Activated T-helper 17 cell treated with anti-CD3 and anti-CD28 coated beads, Interleukin-2, amount 50 U/mL, for 72 hours (primary cell): ENCODE data around the gene APOL5. TPM values are rescaled to one million over a fixed set of nuclear protein-coding genes. Genes with fewer than 3 reads are reported as not detected.
"Not testable (repeated sequence)": the region's sequence is repeated elsewhere in the genome, so short reads cannot be mapped to it uniquely, and the experiment has no call there.

Experiments used
- ATAC-seq: fragments of 150-1000 bp; cut with Tn5 transposase; replicated peaks from 2 replicates; pipeline ENCODE4 v1.10.0; 2021; ENCODE audit warnings: mild to moderate bottlenecking, moderate library complexity
- H3K27ac Mint-ChIP-seq: one replicate; pipeline ENCODE4 v1.8.0; 2022; ENCODE audit warnings: mixed read lengths
- H3K27me3 Mint-ChIP-seq: one replicate; pipeline ENCODE4 v1.8.0; 2022; ENCODE audit warnings: mixed read lengths
- H3K36me3 Mint-ChIP-seq: one replicate; pipeline ENCODE4 v1.8.0; 2022; ENCODE audit warnings: low read depth, mild to moderate bottlenecking, mixed read lengths
- H3K4me1 Mint-ChIP-seq: one replicate; pipeline ENCODE4 v1.8.0; 2022; ENCODE audit warnings: mixed read lengths
- H3K4me3 Mint-ChIP-seq: one replicate; pipeline ENCODE4 v1.8.0; 2022; ENCODE audit warnings: mild to moderate bottlenecking, mixed read lengths
- H3K9me3 Mint-ChIP-seq: one replicate; pipeline ENCODE4 v1.8.0; 2022; ENCODE audit warnings: mixed read lengths
- total RNA-seq, 2 donors: library from RNA; stranded (reverse); gene quantifications; one replicate each; pipeline ENCODE4 v1.2.3, GENCODE V29; 2022

The APOL5 gene
- total RNA-seq, 2 donors from 2014 or later: not detected

- H3K9me3 Mint-ChIP-seq: no peaks in the 10 kb centered on the region
- ATAC-seq: no peak
- H3K4me3 Mint-ChIP-seq: no peak overlapping the region
- H3K36me3 Mint-ChIP-seq: no peaks in the 10 kb centered on the region
- H3K27ac Mint-ChIP-seq: no peak overlapping the region
- no peaks in the 10 kb centered on the region for H3K4me1 Mint-ChIP-seq
- H3K27me3 Mint-ChIP-seq: peaks cover 10% of the 10 kb centered on the region
Observed at GRCh38 chr22:35727436-35727835, 9.8 kb downstream of the APOL5 start.

DNA sequence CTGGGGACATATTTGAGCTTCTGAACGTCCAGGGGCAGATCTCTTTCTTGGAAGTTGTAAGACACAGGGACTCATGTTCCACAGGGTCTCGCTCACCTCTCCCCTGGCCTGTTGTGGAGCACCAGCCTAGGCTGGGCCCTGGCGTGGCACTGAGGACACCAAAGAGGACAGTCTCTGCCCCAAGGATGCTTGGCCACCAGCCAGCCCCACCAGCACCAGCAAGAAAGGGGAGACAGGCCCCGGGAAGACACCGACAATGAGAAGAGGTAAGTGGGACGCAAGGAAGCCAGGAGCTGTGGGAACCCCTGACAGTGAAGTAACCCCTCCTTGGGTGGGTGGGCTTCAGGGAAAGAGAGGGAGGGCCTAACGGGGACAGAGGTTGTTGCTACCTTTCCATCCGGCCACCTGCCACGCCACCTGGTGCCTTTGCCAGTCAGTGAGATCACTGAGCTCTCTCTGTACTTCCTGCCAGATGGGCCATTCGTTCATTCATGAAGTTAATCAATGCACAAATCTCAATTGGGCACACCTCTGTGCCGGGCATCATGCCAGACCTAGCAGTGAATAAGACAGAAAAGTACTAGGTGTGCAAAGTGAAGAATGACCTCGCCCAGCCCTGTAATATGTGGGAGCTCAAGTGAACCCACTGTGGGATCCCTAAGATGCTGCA, 11.1 kb downstream of the APOL5 start:
- no peak overlapping the region for H3K27ac Mint-ChIP-seq
- H3K9me3 Mint-ChIP-seq: no peaks in the 10 kb centered on the region
- ATAC-seq: no peak
- no peak overlapping the region for H3K4me3 Mint-ChIP-seq
- no peaks in the 10 kb centered on the region for H3K36me3 Mint-ChIP-seq
- H3K27me3 Mint-ChIP-seq: peaks cover 10% of the 10 kb centered on the region
- no peaks in the 10 kb centered on the region for H3K4me1 Mint-ChIP-seq

- H3K4me1 Mint-ChIP-seq: no peaks in the 10 kb centered on the region
- no peaks in the 10 kb centered on the region for H3K36me3 Mint-ChIP-seq
- H3K27me3 Mint-ChIP-seq: peaks cover 10% of the 10 kb centered on the region
- H3K9me3 Mint-ChIP-seq: no peaks in the 10 kb centered on the region
- ATAC-seq: no peak
- H3K27ac Mint-ChIP-seq: no peak overlapping the region
- no peak overlapping the region for H3K4me3 Mint-ChIP-seq
Observed at GRCh38 chr22:35729309-35729698, 11.6 kb downstream of the APOL5 start.

DNA sequence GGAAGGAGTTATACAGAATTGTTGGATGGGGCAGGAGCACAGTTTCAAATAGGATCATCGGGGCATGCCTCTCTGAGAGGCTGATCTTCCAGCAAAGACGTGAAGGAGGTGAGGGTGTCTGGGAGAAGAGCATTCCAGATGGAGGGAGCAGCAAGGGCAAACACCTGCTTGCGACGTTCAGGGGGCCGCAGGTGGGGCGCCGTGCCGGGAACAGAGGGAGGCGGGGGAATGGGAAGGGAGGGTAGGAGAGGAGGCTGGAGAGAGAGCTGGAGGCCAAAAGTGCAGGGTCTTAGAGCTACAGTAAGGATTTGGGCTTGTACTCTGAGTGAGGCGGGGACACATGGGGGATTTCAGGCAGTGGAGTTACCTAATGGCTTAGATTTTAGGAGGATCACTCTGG, 13.6 kb downstream of the APOL5 start:
- Mint-ChIP-seq H3K36me3 (no peaks in the 10 kb centered on the region), H3K27ac (no peak overlapping the region), H3K27me3 (peaks cover 10% of the 10 kb centered on the region), H3K4me3 (no peak overlapping the region), H3K9me3 (no peaks in the 10 kb centered on the region), H3K4me1 (no peaks in the 10 kb centered on the region)
- no peak for ATAC-seq

DNA sequence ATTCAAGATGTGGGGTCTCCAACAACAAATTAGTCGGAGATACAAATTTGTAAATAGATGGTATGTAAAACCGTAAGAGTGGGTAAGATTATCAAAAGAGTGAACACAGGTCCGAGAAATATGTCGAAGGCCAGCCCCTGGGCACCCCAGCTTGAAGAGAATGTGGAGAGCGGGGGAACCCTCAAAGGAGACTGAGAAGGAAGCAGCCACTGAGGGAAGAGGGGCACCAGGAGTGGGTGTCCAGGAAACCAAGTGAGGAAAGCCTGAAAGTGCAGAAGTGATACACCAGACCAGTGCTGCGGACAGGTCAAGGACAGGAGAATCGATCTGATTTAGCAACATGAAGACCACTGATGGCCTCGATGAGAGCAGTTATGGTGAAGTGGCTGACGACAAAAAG, 14.4 kb downstream of the APOL5 start:
- H3K27me3 Mint-ChIP-seq: peaks cover 10% of the 10 kb centered on the region
- H3K27ac Mint-ChIP-seq: no peak overlapping the region
- H3K36me3 Mint-ChIP-seq: no peaks in the 10 kb centered on the region
- H3K4me3 Mint-ChIP-seq: no peak overlapping the region
- ATAC-seq: no peak
- no peaks in the 10 kb centered on the region for H3K4me1 Mint-ChIP-seq
- no peaks in the 10 kb centered on the region for H3K9me3 Mint-ChIP-seq

GRCh38 chr22:35733036-35733435, 15.4 kb downstream of the APOL5 start:
- peaks cover 5% of the 10 kb centered on the region for H3K4me1 Mint-ChIP-seq
- H3K27me3 Mint-ChIP-seq: peaks cover 14% of the 10 kb centered on the region
- no peak for ATAC-seq
- no peak overlapping the region for H3K4me3 Mint-ChIP-seq
- H3K27ac Mint-ChIP-seq: no peak overlapping the region
- no peaks in the 10 kb centered on the region for H3K36me3 Mint-ChIP-seq
- H3K9me3 Mint-ChIP-seq: no peaks in the 10 kb centered on the region

DNA sequence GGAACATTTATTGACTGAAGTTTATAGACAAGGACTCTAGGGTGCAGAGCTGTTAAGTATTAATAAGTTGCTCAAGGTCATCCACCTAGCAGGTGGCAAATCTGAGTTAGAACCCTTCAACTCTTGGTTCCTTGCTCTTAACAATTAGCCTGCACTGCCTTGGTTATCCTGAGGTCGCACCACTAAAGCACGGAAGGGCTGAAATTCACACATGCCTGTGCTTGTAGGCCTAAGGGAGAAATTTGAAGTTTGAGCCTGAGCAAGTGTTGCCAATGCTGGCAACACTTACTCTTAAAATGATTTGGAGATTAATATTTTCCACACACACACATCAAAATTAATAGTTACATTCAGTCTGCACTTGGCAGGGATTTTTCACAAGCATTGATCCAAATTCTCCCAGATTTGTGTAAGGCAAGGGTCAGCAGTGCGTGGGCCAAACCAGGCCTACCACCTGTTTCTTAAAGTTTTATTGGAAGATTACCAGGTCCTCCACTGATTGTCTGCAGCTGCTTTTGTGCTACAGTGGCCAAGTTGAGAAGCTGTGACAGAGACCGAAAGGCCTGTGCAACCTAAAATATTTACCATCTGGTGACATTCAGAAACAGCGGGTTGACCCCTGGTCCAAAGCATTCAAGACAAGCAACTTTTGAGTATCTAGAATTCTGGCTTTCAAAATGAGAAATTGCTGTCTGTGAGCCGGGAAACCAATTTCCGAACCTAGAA, 16.3 kb downstream of the APOL5 start:
- Mint-ChIP-seq H3K27me3 (peaks cover 14% of the 10 kb centered on the region), H3K4me1 (peaks cover 5% of the 10 kb centered on the region), H3K27ac (no peak overlapping the region), H3K9me3 (no peaks in the 10 kb centered on the region), H3K36me3 (no peaks in the 10 kb centered on the region), H3K4me3 (no peak overlapping the region)
- ATAC-seq: no peak

DNA sequence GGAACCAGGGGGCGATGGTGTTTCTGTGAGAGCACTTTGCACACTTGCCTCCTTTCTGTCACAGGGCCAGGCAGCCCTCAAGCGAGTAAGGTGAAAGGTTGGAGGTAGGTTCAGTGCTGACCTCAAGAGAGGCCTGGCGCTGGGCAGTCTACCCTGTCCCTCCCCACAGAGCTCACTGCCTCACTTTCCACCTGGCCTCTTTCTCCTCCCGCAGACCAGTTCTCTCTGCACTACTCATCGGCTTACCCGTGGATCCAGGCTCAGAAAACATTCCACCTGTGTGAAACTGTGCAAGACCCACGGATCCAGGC, 16.8 kb downstream of the APOL5 start:
- Mint-ChIP-seq H3K4me3 (no peak overlapping the region), H3K27ac (no peak overlapping the region), H3K4me1 (peaks cover 5% of the 10 kb centered on the region), H3K9me3 (no peaks in the 10 kb centered on the region), H3K27me3 (peaks cover 14% of the 10 kb centered on the region), H3K36me3 (no peaks in the 10 kb centered on the region)
- no peak for ATAC-seq

GRCh38 chr22:35735542-35735941, 17.9 kb downstream of the APOL5 start:
- Mint-ChIP-seq H3K4me3 (no peak overlapping the region), H3K4me1 (peaks cover 5% of the 10 kb centered on the region), H3K36me3 (no peaks in the 10 kb centered on the region), H3K27ac (no peak overlapping the region), H3K9me3 (no peaks in the 10 kb centered on the region), H3K27me3 (peaks cover 14% of the 10 kb centered on the region)
- no peak for ATAC-seq

GRCh38 chr22:35736166-35736565, 18.5 kb downstream of the APOL5 start:
- Mint-ChIP-seq H3K4me1 (peaks cover 5% of the 10 kb centered on the region), H3K27ac (no peak overlapping the region), H3K36me3 (no peaks in the 10 kb centered on the region), H3K9me3 (no peaks in the 10 kb centered on the region), H3K27me3 (peaks cover 11% of the 10 kb centered on the region), H3K4me3 (no peak overlapping the region)
- ATAC-seq: no peak

GRCh38 chr22:35736701-35737100, 19.0 kb downstream of the APOL5 start:
- ATAC-seq: no peak
- Mint-ChIP-seq H3K36me3 (no peaks in the 10 kb centered on the region), H3K9me3 (no peaks in the 10 kb centered on the region), H3K4me1 (peaks cover 5% of the 10 kb centered on the region), H3K27me3 (peaks cover 6% of the 10 kb centered on the region), H3K4me3 (no peak overlapping the region), H3K27ac (no peak overlapping the region)

DNA sequence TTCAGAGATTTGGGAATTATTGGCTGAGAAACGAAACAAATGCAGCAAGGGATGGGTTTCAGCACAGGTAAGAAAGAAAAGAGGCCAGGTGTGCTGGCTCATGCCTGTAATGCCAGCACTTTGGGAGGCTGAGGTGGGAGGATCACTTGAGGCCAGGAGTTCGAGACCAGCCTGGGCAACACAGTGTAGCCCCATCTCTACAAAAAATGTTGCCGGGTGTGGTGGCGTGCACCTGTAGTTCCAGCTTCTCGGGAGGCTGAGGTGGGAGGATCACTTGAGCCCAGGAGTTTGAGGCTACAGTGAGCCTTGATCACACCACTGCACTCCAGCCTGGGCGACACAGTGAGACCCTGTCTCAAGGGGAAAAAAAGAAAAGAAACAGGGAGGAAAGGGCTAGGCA, 20.2 kb downstream of the APOL5 start:
- H3K27me3 Mint-ChIP-seq, H3K4me1 Mint-ChIP-seq, ATAC-seq, H3K36me3 Mint-ChIP-seq, H3K4me3 Mint-ChIP-seq, H3K9me3 Mint-ChIP-seq: not testable (repeated sequence)
- peak overlapping the region; percentile 4 for H3K27ac Mint-ChIP-seq

DNA sequence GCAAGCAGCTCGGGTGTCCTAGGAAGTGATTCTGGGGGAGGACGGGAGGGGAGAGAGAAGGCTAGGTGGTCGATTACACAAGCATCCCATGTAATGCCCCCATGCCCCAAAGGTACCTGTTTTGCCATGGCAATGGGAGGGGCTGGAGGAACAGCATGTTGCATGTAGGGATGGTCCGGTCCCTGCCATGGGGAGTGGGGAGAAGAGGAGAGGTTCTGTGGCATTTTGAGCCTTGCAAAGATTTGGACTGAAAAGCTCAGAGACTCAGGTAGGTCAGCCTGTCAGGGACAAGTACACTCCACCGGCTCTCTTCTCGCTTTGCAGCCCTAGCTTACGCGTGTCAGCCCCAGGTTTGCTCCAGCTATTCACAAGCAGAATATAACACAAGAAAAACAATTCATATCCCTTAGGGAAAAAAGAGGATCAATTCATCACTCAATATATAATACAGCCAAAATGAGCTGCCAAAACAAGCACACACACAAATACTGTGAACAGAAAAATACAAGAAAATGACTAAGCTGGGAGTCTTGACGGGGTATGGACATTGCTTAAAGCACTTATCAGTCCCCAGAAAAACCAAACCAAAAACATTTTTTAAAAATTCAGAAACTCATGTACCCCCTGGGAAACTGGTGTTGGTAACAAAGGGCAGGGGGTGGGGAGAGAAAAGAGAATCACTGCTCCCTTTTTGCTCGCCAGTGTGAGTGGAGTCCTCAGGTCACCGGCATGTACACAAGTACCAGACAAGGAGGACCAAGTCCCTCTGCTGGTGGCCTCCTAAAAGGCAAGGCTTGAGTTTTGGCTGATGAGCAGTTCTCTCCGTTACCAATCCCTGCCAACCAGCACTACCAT, 21.6 kb downstream of the APOL5 start:
- no peak overlapping the region for H3K27ac Mint-ChIP-seq
- H3K9me3 Mint-ChIP-seq: no peaks in the 10 kb centered on the region
- H3K27me3 Mint-ChIP-seq: peaks cover 4% of the 10 kb centered on the region
- H3K36me3 Mint-ChIP-seq: no peaks in the 10 kb centered on the region
- ATAC-seq: no peak
- H3K4me3 Mint-ChIP-seq: no peak overlapping the region
- peaks cover 5% of the 10 kb centered on the region for H3K4me1 Mint-ChIP-seq

- no peak for ATAC-seq
- Mint-ChIP-seq H3K27me3 (peaks cover 4% of the 10 kb centered on the region), H3K36me3 (no peaks in the 10 kb centered on the region), H3K4me1 (peaks cover 5% of the 10 kb centered on the region), H3K9me3 (no peaks in the 10 kb centered on the region), H3K27ac (no peak overlapping the region), H3K4me3 (no peak overlapping the region)
Observed at GRCh38 chr22:35739931-35740380, 22.3 kb downstream of the APOL5 start.

- Mint-ChIP-seq H3K36me3 (no peaks in the 10 kb centered on the region), H3K9me3 (no peaks in the 10 kb centered on the region), H3K4me3 (no peak overlapping the region), H3K4me1 (peaks cover 5% of the 10 kb centered on the region), H3K27me3 (peaks cover 4% of the 10 kb centered on the region), H3K27ac (no peak overlapping the region)
- no peak for ATAC-seq
Observed at GRCh38 chr22:35740616-35741015, 22.9 kb downstream of the APOL5 start.
